Measurements from ENCODE around the gene SCFD2. TPM values are rescaled to one million over a fixed set of nuclear protein-coding genes. Genes with fewer than 3 reads are reported as not detected.

Gene SCFD2
- total and polyA plus RNA-seq, 4 donors = 4.3 to 28.8 (median 7.4) TPM

GRCh38 chr4:52912608-52913007 is 453.3 kb downstream of the SCFD2 start (continued):
- TF ChIP-seq MAX (IDR thresholded peaks at IDR 0.05) = no peak
- no peak for TF ChIP-seq FOXA2 (IDR thresholded peaks at IDR 0.05)

DNA sequence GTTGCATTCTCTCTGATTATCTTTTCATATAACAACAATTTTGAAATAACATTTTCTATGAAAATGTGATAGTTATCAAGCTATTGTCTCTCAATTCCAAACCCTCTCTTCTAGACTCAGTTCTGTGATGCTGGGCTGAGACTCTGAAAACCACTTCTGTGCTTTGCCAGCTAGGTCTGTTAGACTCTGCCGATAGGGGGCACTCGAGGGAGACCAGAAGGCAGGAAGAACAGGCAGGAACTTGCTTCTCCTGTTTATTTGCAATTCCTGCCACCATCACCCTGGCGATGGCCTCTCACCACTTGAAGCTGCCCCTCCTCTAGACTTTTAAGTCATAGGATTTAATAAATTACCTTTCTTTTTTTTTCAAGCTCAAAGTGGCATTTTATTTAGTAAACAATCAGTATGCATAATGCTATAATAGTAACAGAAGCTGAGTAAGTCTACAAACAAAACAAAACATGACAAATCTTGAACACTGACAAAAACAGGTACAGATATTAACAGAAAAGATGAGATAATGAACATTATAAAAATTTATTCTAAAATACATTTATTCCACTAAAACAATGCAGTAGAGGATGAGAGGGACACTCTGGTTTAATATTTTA is 454.1 kb downstream of the SCFD2 start:
- no peak overlapping the region for H3K4me3 ChIP-seq (ENCODE audit: low read depth in 1 of 3, low read length in 3 of 3)
- H3K9me3 ChIP-seq (ENCODE audit: control insufficient read depth in 4 of 4, low read length in 3 of 4) = no peaks in the 10 kb centered on the region
- H3K27me3 ChIP-seq (ENCODE audit: control insufficient read depth in 4 of 4, insufficient read depth in 4 of 4, low read length in 3 of 4) = no peaks in the 10 kb centered on the region
- DNase-seq (ENCODE audit: low spot score) = peak; percentile 67
- no peak overlapping the region for H3K27ac ChIP-seq (ENCODE audit: low read depth in 1 of 2, low read length in 2 of 2)
- peaks cover 6 to 15% (median 9%) of the 10 kb centered on the region in 4 donors for H3K4me1 ChIP-seq (ENCODE audit: control insufficient read depth in 4 of 4, insufficient read depth in 4 of 4, low read length in 3 of 4)
- TF ChIP-seq, protein P1, sequence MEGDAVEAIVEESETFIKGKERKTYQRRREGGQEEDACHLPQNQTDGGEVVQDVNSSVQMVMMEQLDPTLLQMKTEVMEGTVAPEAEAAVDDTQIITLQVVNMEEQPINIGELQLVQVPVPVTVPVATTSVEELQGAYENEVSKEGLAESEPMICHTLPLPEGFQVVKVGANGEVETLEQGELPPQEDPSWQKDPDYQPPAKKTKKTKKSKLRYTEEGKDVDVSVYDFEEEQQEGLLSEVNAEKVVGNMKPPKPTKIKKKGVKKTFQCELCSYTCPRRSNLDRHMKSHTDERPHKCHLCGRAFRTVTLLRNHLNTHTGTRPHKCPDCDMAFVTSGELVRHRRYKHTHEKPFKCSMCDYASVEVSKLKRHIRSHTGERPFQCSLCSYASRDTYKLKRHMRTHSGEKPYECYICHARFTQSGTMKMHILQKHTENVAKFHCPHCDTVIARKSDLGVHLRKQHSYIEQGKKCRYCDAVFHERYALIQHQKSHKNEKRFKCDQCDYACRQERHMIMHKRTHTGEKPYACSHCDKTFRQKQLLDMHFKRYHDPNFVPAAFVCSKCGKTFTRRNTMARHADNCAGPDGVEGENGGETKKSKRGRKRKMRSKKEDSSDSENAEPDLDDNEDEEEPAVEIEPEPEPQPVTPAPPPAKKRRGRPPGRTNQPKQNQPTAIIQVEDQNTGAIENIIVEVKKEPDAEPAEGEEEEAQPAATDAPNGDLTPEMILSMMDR (IDR thresholded peaks at IDR 0.05; ENCODE audit: low read depth, low read length, missing input control) = peak; percentile 62
- no peak for TF ChIP-seq REST (IDR thresholded peaks at IDR 0.05)
- no peak for TF ChIP-seq MAX (IDR thresholded peaks at IDR 0.05)
- peak; percentile 67 to 83 for TF ChIP-seq RAD21 (IDR thresholded peaks at IDR 0.05)
- no peak overlapping the region for H3K9ac ChIP-seq (ENCODE audit: low read depth in 1 of 2, low read length in 2 of 2)
- WGBS = 15% methylated on average over 3 of the region's 3 CpGs
- H3K36me3 ChIP-seq (ENCODE audit: control insufficient read depth in 4 of 4, insufficient read depth in 3 of 4, low read depth in 1 of 4, low read length in 3 of 4) = peaks cover 0 to under 1% (median 0%) of the 10 kb centered on the region in 4 donors

GRCh38 chr4:52910115-52910514 is 455.7 kb downstream of the SCFD2 start:
- H3K36me3 ChIP-seq (ENCODE audit: control insufficient read depth in 4 of 4, insufficient read depth in 3 of 4, low read depth in 1 of 4, low read length in 3 of 4) = peaks cover 0 to 2% (median 0%) of the 10 kb centered on the region in 4 donors
- no peak overlapping the region for H3K9ac ChIP-seq (ENCODE audit: low read depth in 1 of 2, low read length in 2 of 2)
- H3K27ac ChIP-seq (ENCODE audit: low read depth in 1 of 2, low read length in 2 of 2) = no peak overlapping the region
- no peaks in the 10 kb centered on the region for H3K9me3 ChIP-seq (ENCODE audit: control insufficient read depth in 4 of 4, low read length in 3 of 4)
- TF ChIP-seq FOXA2 (IDR thresholded peaks at IDR 0.05) (no peak), RAD21 (IDR thresholded peaks at IDR 0.05) (no peak), JUND (IDR thresholded peaks at IDR 0.05) (no peak), RXRA (IDR thresholded peaks at IDR 0.05) (no peak), FOXA1 (IDR thresholded peaks at IDR 0.05) (no peak), YY1 (IDR thresholded peaks at IDR 0.05) (no peak), HNF4G (IDR thresholded peaks at IDR 0.05) (no peak), HNF4A (conservative IDR thresholded peaks at IDR 0.05) (no peak), MAX (IDR thresholded peaks at IDR 0.05) (no peak)
- TF ChIP-seq, protein P1 (IDR thresholded peaks at IDR 0.05; ENCODE audit: low read depth, low read length, missing input control) = no peak
- TF ChIP-seq, protein P2, sequence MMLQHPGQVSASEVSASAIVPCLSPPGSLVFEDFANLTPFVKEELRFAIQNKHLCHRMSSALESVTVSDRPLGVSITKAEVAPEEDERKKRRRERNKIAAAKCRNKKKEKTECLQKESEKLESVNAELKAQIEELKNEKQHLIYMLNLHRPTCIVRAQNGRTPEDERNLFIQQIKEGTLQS (IDR thresholded peaks at IDR 0.05) = no peak
- TF ChIP-seq, protein P3, sequence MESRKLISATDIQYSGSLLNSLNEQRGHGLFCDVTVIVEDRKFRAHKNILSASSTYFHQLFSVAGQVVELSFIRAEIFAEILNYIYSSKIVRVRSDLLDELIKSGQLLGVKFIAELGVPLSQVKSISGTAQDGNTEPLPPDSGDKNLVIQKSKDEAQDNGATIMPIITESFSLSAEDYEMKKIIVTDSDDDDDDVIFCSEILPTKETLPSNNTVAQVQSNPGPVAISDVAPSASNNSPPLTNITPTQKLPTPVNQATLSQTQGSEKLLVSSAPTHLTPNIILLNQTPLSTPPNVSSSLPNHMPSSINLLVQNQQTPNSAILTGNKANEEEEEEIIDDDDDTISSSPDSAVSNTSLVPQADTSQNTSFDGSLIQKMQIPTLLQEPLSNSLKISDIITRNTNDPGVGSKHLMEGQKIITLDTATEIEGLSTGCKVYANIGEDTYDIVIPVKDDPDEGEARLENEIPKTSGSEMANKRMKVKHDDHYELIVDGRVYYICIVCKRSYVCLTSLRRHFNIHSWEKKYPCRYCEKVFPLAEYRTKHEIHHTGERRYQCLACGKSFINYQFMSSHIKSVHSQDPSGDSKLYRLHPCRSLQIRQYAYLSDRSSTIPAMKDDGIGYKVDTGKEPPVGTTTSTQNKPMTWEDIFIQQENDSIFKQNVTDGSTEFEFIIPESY (IDR thresholded peaks at IDR 0.05) = no peak
- H3K4me3 ChIP-seq (ENCODE audit: low read depth in 1 of 3, low read length in 3 of 3) = no peak overlapping the region
- no peak for DNase-seq (ENCODE audit: low spot score)
- H3K27me3 ChIP-seq (ENCODE audit: control insufficient read depth in 4 of 4, insufficient read depth in 4 of 4, low read length in 3 of 4) = no peaks in the 10 kb centered on the region
- H3K4me1 ChIP-seq (ENCODE audit: control insufficient read depth in 4 of 4, insufficient read depth in 4 of 4, low read length in 3 of 4) = peaks cover 6 to 15% (median 9%) of the 10 kb centered on the region in 4 donors
